A673 (cell line): ENCODE data around the gene CBR3. TPM values are rescaled to one million over a fixed set of nuclear protein-coding genes. Genes with fewer than 3 reads are reported as not detected.

Experiments
- BruUV-seq: library from RNA; stranded (reverse); fragments of 400-500 nt; replicated peaks from 2 replicates; lab custom pipeline; 2021; lab: Mats Ljungman, UMichigan
- CTCF ChIA-PET: fragments of 300-600 bp; sonication (Branson Sonifier 250); formaldehyde crosslinking; loops from one replicate; lab custom pipeline; 2022; ENCODE audit warnings: antibody characterized with exemption; lab: Charles Lee
- POLR2A ChIA-PET: fragments of 300-600 bp; sonication (Branson Sonifier 250); formaldehyde crosslinking; loops from one replicate; lab custom pipeline; 2022; ENCODE audit warnings: antibody characterized with exemption; ENCODE audit not compliant: low non-redundant PET; lab: Charles Lee
- DNase-seq: peaks from one replicate; pipeline ENCODE4 v3.0.0-alpha.2; 2015; ENCODE audit warnings: low spot score
- H3K27ac ChIP-seq: fragments of 200-600 bp; sonication (generic); 2 replicates; pipeline ENCODE4 v1.5.1; 2016; ENCODE audit warnings: mixed run types, low read depth, mild to moderate bottlenecking, mixed read lengths, antibody characterized with exemption, low read length; ENCODE audit not compliant: poor library complexity, severe bottlenecking
- H3K27me3 ChIP-seq: fragments of 200-600 bp; sonication (generic); replicated peaks from 2 replicates; pipeline ENCODE4 v1.6.1; 2017; ENCODE audit warnings: mixed run types, low read depth, mild to moderate bottlenecking, mixed read lengths, antibody characterized with exemption, low read length; ENCODE audit not compliant: insufficient read depth, poor library complexity
- H3K36me3 ChIP-seq: fragments of 200-600 bp; sonication (generic); 2 replicates; pipeline ENCODE4 v1.6.1; 2016; ENCODE audit warnings: mixed run types, mild to moderate bottlenecking, mixed read lengths, antibody characterized with exemption, low read length; ENCODE audit not compliant: insufficient read depth, poor library complexity, severe bottlenecking
- H3K4me1 ChIP-seq: fragments of 200-600 bp; sonication (generic); 2 replicates; pipeline ENCODE4 v1.6.1; 2017; ENCODE audit warnings: mixed run types, mild to moderate bottlenecking, mixed read lengths, antibody characterized with exemption, low read length; ENCODE audit not compliant: insufficient read depth, poor library complexity, severe bottlenecking
- H3K4me3 ChIP-seq: fragments of 200-600 bp; sonication (generic); 2 replicates; pipeline ENCODE4 v1.5.1; 2016; ENCODE audit warnings: low read depth, mixed run types, mild to moderate bottlenecking, mixed read lengths, low read length; ENCODE audit not compliant: poor library complexity, severe bottlenecking
- H3K9me3 ChIP-seq: fragments of 200-600 bp; sonication (generic); 2 replicates; pipeline ENCODE4 v1.6.1; 2016; ENCODE audit warnings: mixed run types, low read depth, mild to moderate bottlenecking, mixed read lengths, antibody characterized with exemption, low read length; ENCODE audit not compliant: poor library complexity, severe bottlenecking
- EZH2 ChIP-seq: fragments of 200-600 bp; sonication (generic); IDR thresholded peaks from 2 replicates; pipeline ENCODE4 v1.6.1; 2017; ENCODE audit warnings: borderline replicate concordance, low read depth, mild to moderate bottlenecking, mixed read lengths, antibody characterized with exemption, low read length; ENCODE audit not compliant: poor library complexity, severe bottlenecking
- intact Hi-C: fragments of 100-400 bp; cut with micrococcal nuclease; formaldehyde crosslinking; loops from one replicate; pipeline ENCODE4 v1.10.0; 2022; ENCODE audit not compliant: unreplicated experiment
- total RNA-seq: library from RNA; stranded (reverse); gene quantifications from 2 replicates; pipeline ENCODE4 v1.2.3, GENCODE V29; 2021
- TF ChIP-seq, protein P1 (sequence below): fragments of 300-800, 200-600 bp; sonication (generic); conservative IDR thresholded peaks from 2 replicates; pipeline ENCODE4 v1.5.1; 2017; ENCODE audit warnings: low read depth, mild to moderate bottlenecking, antibody characterized with exemption, low read length, moderate library complexity, mixed read lengths

Gene CBR3
- total RNA-seq, 1 experiment from 2014 or later = 12.3 TPM

- no TSS peak for BruUV-seq
- no peaks in the 10 kb centered on the region for H3K4me1 ChIP-seq
- POLR2A ChIA-PET = no interaction called here
- CTCF ChIA-PET = no interaction called here
- TF ChIP-seq, protein P1, sequence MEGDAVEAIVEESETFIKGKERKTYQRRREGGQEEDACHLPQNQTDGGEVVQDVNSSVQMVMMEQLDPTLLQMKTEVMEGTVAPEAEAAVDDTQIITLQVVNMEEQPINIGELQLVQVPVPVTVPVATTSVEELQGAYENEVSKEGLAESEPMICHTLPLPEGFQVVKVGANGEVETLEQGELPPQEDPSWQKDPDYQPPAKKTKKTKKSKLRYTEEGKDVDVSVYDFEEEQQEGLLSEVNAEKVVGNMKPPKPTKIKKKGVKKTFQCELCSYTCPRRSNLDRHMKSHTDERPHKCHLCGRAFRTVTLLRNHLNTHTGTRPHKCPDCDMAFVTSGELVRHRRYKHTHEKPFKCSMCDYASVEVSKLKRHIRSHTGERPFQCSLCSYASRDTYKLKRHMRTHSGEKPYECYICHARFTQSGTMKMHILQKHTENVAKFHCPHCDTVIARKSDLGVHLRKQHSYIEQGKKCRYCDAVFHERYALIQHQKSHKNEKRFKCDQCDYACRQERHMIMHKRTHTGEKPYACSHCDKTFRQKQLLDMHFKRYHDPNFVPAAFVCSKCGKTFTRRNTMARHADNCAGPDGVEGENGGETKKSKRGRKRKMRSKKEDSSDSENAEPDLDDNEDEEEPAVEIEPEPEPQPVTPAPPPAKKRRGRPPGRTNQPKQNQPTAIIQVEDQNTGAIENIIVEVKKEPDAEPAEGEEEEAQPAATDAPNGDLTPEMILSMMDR = no peak
- no peak for TF ChIP-seq EZH2
- H3K27me3 ChIP-seq = no peaks in the 10 kb centered on the region
- H3K36me3 ChIP-seq = no peaks in the 10 kb centered on the region
- intact Hi-C loops = no loop called here
- H3K27ac ChIP-seq = no peak overlapping the region
- no peaks in the 10 kb centered on the region for H3K9me3 ChIP-seq
- H3K4me3 ChIP-seq = no peak overlapping the region
- no peak for DNase-seq
Measured at GRCh38 chr21:36178349-36178748, 43.5 kb downstream of the CBR3 start.

DNA sequence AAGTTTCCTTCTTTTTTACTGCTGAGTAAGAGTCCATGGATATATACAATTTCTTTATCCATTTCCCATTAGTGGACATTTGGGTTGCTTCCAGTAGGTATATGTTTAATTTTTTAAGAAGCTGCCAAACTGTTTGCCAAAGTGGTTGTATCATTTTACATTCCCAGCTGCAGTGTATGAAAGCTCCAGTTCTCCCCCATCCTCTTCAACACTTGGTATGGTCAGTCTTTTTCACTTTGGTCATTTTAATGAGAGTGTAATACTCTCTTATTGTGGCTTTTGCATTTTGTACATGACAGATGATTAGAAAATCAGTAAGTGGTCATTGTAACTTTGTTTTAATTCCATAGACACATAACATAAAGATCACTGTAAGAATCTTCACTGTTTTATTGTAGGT, 44.3 kb downstream of the CBR3 start:
- CTCF ChIA-PET = no interaction called here
- DNase-seq = no peak
- H3K27me3 ChIP-seq = no peaks in the 10 kb centered on the region
- H3K27ac ChIP-seq = no peak overlapping the region
- H3K4me1 ChIP-seq = no peaks in the 10 kb centered on the region
- H3K36me3 ChIP-seq = no peaks in the 10 kb centered on the region
- BruUV-seq = no TSS peak
- no peak overlapping the region for H3K4me3 ChIP-seq
- no peaks in the 10 kb centered on the region for H3K9me3 ChIP-seq
- intact Hi-C loops = no loop called here
- POLR2A ChIA-PET = no interaction called here
- no peak for TF ChIP-seq EZH2
- TF ChIP-seq, protein P1 = no peak

DNA sequence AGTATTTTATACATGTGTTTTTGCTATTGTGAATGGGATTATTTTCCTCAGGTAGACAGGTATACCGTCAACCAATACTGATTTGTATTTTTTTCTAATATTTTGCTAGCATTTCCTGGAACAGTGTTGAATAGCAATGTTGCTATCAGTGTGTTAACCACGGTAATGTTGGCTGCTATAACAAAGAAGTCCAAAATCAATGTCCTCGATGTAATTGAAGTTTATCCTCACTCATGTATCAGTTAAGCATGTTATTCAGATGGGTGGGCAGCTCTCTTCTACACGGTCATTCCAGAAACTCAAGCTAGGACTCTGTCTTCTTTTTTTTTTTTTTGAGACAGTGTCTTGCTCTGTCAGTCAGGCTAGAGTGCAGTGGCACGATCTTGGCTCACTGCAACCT, 46.1 kb downstream of the CBR3 start:
- ChIA-PET POLR2A (no interaction called here), CTCF (no interaction called here)
- H3K27ac ChIP-seq = no peak overlapping the region
- no peaks in the 10 kb centered on the region for H3K4me1 ChIP-seq
- no TSS peak for BruUV-seq
- H3K4me3 ChIP-seq = no peak overlapping the region
- no peaks in the 10 kb centered on the region for H3K9me3 ChIP-seq
- H3K27me3 ChIP-seq = no peaks in the 10 kb centered on the region
- TF ChIP-seq, protein P1 = no peak
- no peak for TF ChIP-seq EZH2
- DNase-seq = no peak
- intact Hi-C loops = no loop called here
- no peaks in the 10 kb centered on the region for H3K36me3 ChIP-seq
